Lung (tissue), 12 donors: ENCODE results near the gene NKAIN4. TPM values are rescaled to one million over a fixed set of nuclear protein-coding genes. Genes with fewer than 3 reads are reported as not detected.

ENCODE experiments used
- ATAC-seq: fragments of 200-7000 bp; cut with Tn5 transposase; one replicate; pipeline ENCODE4 v1.9.1; 2020; ENCODE audit warnings: moderate number of reproducible peaks; ENCODE audit not compliant: insufficient read depth, low FRiP score
- DNase-seq, 3 donors: peaks; one replicate each; pipeline ENCODE4 v3.0.0-alpha.2; 2013 to 2017
- H3K27ac ChIP-seq, 2 donors: one replicate each; pipeline ENCODE4 v1.5.1; 2013; ENCODE audit warnings: mild to moderate bottlenecking in 2 of 2, moderate library complexity in 2 of 2, control low read depth in 1 of 2, inconsistent platforms in 1 of 2, low read depth in 1 of 2, low read length in 1 of 2
- H3K27me3 ChIP-seq, 3 donors: one replicate each; pipeline ENCODE4 v1.5.1; 2013; ENCODE audit warnings: low read length in 2 of 3; ENCODE audit not compliant: control insufficient read depth in 3 of 3, insufficient read depth in 3 of 3
- H3K36me3 ChIP-seq, 4 donors: one replicate each; pipeline ENCODE4 v1.5.1; 2013; ENCODE audit warnings: low read length in 4 of 4, mild to moderate bottlenecking in 1 of 4, moderate library complexity in 1 of 4; ENCODE audit not compliant: control insufficient read depth in 4 of 4, insufficient read depth in 4 of 4
- H3K4me1 ChIP-seq, 5 donors: one replicate each; pipeline ENCODE4 v1.5.1; 2013; ENCODE audit warnings: low read length in 5 of 5, mild to moderate bottlenecking in 2 of 5, moderate library complexity in 1 of 5; ENCODE audit not compliant: control insufficient read depth in 5 of 5, insufficient read depth in 5 of 5
- H3K4me3 ChIP-seq: one replicate; pipeline ENCODE4 v1.5.1; 2013; ENCODE audit warnings: mild to moderate bottlenecking, control low read depth, moderate library complexity
- H3K9ac ChIP-seq, 2 donors: one replicate each; pipeline ENCODE4 v1.5.1; 2013; ENCODE audit warnings: low read length in 2 of 2, control low read depth in 1 of 2; ENCODE audit not compliant: insufficient read depth in 1 of 2
- H3K9me3 ChIP-seq, 4 donors: one replicate each; pipeline ENCODE4 v1.5.1; 2013; ENCODE audit warnings: low read length in 3 of 4, mild to moderate bottlenecking in 1 of 4, moderate library complexity in 1 of 4; ENCODE audit not compliant: control insufficient read depth in 4 of 4, insufficient read depth in 3 of 4
- CTCF ChIP-seq: IDR thresholded peaks from 2 replicates; pipeline ENCODE4 v1.5.1; 2012; ENCODE audit warnings: mild to moderate bottlenecking; ENCODE audit errors: control extremely low read depth, extremely low read depth
- WGBS, 2 donors: extraction: QIAGEN DNeasy Blood & Tissue Kit; methylation state at CpG; one replicate each; pipeline ENCODE4 v1.1.7; 2013; 5-methylcytosine and 5-hydroxymethylcytosine counted together
- polyA plus RNA-seq, 2 donors: library from polyadenylated mRNA; stranded (reverse); fragments of 200-250 nt; gene quantifications; one replicate each; pipeline ENCODE4 v1.2.1, GENCODE V29; 2013
- total RNA-seq, 2 donors: library from RNA; depleted of rRNA in 1 of 2; stranded (reverse); fragments of >200 nt in 1 of 2; gene quantifications; one replicate each; pipeline ENCODE4 v1.2.1, GENCODE V29; 2014 to 2021
- donor health status: control.
- donor health status: control.
- donor health status: Bipolar disorder and iron deficiency.
- donor health status: healthy.
- donor health status: DM: yes; HTN: yes; CAD: no.

NKAIN4 gene
- total and polyA plus RNA-seq, 4 donors, result 0.10 to 1.7 TPM; not detected in 2

DNA sequence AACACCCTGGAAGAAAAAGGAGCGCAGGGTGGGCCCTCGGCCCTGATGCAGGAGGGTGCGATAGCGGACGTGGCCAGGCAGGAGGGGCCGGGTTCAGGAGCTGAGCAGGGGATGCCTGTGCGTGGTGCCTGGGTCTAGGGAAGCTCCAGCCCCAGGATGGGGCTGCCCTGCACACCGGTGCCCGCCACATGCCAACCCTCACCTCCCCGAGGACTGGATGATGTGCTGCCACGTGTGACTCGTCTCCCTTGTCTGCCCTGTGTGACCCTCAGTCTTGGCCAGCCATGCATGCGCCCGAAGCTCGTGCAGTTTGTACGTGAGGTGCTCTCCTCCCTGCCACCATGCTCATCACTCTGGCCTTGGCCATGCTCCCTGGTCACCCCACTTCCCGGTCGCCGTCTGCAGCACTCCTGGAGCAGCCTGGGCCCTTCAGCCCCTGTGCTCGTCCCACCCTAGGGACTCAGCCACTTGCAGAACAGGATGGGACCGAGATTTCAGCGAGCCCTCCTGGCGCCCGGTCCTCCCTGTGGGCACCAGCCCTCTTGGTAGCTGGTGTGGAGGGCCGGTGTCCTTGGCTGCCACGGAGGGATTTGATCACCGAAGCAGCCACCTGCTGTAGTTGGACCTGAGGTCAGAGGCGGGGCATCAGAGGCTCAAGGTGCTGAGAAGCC lies 34.5 kb upstream of the NKAIN4 start:
- ATAC-seq, result no peak
- Histone ChIP-seq H3K9ac (no peak overlapping the region), H3K9me3 (no peaks in the 10 kb centered on the region), H3K27ac (no peak overlapping the region), H3K27me3 (peaks cover 0 to 2% (median 0%) of the 10 kb centered on the region in 3 donors), H3K4me1 (peaks cover 0 to 13% (median 0%) of the 10 kb centered on the region in 5 donors), H3K36me3 (peaks cover 0 to 48% (median 10%) of the 10 kb centered on the region in 4 donors), H3K4me3 (no peak overlapping the region)
- TF ChIP-seq CTCF, result no peak
- DNase-seq, result no peak
- 92 to 94% methylated on average over 28 of the region's 28 CpGs for WGBS, 2 donors

GRCh38 chr20:63287697-63288580 lies 33.7 kb upstream of the NKAIN4 start:
- no peak overlapping the region for H3K9ac ChIP-seq
- no peak overlapping the region for H3K27ac ChIP-seq
- H3K9me3 ChIP-seq, result no peaks in the 10 kb centered on the region
- no peak overlapping the region for H3K4me3 ChIP-seq
- TF ChIP-seq CTCF, result no peak
- no peak for DNase-seq
- H3K27me3 ChIP-seq, result peaks cover 0 to 2% (median 0%) of the 10 kb centered on the region in 3 donors
- H3K36me3 ChIP-seq, result peaks cover 0 to 54% (median 12%) of the 10 kb centered on the region in 4 donors
- WGBS, 2 donors, result 93 to 95% methylated on average over 55 of the region's 55 CpGs
- no peak for ATAC-seq
- H3K4me1 ChIP-seq, result peaks cover 0 to 13% (median 0%) of the 10 kb centered on the region in 5 donors

DNA sequence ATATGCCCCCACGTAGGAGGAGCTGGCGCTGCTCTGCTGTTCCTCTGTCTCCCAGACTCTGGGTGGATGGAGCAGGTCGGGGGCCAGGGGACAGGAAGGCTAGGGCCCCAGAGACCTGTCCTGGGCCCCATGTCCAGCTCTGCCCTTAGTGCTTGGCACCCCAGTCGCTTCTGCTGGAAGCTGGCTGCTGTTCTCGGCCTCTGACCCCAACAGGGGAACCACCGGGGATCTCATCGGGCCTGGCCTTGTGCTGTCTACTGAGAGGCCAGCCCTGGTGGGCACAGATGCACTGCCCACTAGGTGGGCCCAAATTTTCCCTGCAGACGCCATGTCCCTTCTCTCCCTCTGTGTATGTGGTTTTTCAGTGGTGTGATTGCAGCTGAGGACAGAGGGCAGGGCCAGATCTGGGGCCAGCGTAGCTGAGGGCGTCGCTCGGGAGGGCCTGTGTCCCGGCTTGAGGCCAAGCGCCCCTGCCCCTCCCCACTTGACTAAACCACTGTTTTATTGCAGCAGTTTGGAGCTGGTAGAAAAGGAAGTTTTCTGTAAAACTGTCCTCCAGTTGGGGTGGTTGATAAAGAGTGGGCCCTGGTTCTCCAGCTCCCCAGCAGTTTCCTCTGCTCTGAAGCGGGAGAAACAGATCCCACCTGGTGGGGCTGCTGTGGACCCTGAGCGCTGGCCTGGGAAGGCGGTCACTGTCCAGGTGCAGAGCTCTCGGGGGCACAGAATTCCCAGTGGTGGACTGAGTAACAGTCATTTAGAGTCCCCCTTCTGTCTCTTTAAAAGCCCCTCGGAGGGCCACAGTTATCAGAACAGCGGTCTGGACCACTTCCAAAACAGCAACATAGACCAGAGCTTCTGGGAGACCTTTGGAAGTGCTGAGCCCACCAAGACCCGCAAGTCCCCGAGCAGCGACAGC lies 32.8 kb upstream of the NKAIN4 start:
- WGBS, 2 donors, result 87 to 90% methylated on average over 22 to 23 of the region's 23 CpGs
- H3K36me3 ChIP-seq, result peaks cover 0 to 62% (median 14%) of the 10 kb centered on the region in 4 donors

More for the DNA sequence above, 32.8 kb upstream of the NKAIN4 start:
- Histone ChIP-seq H3K9ac (no peak overlapping the region), H3K4me1 (peaks cover 0 to 13% (median 0%) of the 10 kb centered on the region in 5 donors), H3K27me3 (no peaks in the 10 kb centered on the region), H3K4me3 (no peak overlapping the region), H3K27ac (no peak overlapping the region), H3K9me3 (no peaks in the 10 kb centered on the region)
- no peak for TF ChIP-seq CTCF
- DNase-seq (peak in 1 of 3 donors; percentile 43), ATAC-seq (no peak)
